ENCODE data around the gene CCNY.

CCNY gene

GRCh38 chr10:35497909-35498308 is 161.6 kb downstream of the CCNY start:
- no peak for TF ChIP-seq POLR2A (IDR thresholded peaks at IDR 0.05; ENCODE audit: low read depth, low read length)
- TF ChIP-seq POLR2AphosphoS5 (IDR thresholded peaks at IDR 0.05; ENCODE audit: low read depth, low read length): no peak
- no peak for TF ChIP-seq TAF1 (IDR thresholded peaks at IDR 0.05; ENCODE audit: low read depth, low read length)
- no peak for TF ChIP-seq POU2F2 (IDR thresholded peaks at IDR 0.05; ENCODE audit: low read depth, low read length)
- no peak for TF ChIP-seq SPI1 (IDR thresholded peaks at IDR 0.05; ENCODE audit: low read depth, low read length)
- TF ChIP-seq PAX5 (IDR thresholded peaks at IDR 0.05; ENCODE audit: insufficient read depth, low read length, severe bottlenecking): no peak
- FAIRE-seq (peak; percentile 48), DNase-seq (ENCODE audit: insufficient read length, low spot score) (no peak)

GRCh38 chr10:35498693-35499092 is 162.4 kb downstream of the CCNY start:
- peak; percentile 92 for TF ChIP-seq POU2F2 (IDR thresholded peaks at IDR 0.05; ENCODE audit: low read depth, low read length)
- TF ChIP-seq SPI1 (IDR thresholded peaks at IDR 0.05; ENCODE audit: low read depth, low read length): no peak
- FAIRE-seq (peak; percentile 86), DNase-seq (ENCODE audit: insufficient read length, low spot score) (no peak)

- FAIRE-seq (no peak), DNase-seq (ENCODE audit: insufficient read length, low spot score) (no peak)
- TF ChIP-seq TAF1 (IDR thresholded peaks at IDR 0.05; ENCODE audit: low read depth, low read length) (no peak), POLR2A (IDR thresholded peaks at IDR 0.05; ENCODE audit: low read depth, low read length) (no peak), SPI1 (IDR thresholded peaks at IDR 0.05; ENCODE audit: low read depth, low read length) (no peak), POLR2AphosphoS5 (IDR thresholded peaks at IDR 0.05; ENCODE audit: low read depth, low read length) (no peak), POU2F2 (IDR thresholded peaks at IDR 0.05; ENCODE audit: low read depth, low read length) (no peak), PAX5 (IDR thresholded peaks at IDR 0.05; ENCODE audit: insufficient read depth, low read length, severe bottlenecking) (no peak)
Measured at GRCh38 chr10:35501923-35502322, 165.6 kb downstream of the CCNY start.

GRCh38 chr10:35502692-35503091 is 166.4 kb downstream of the CCNY start:
- FAIRE-seq: no peak
- no peak for DNase-seq (ENCODE audit: insufficient read length, low spot score)
- TF ChIP-seq PAX5 (IDR thresholded peaks at IDR 0.05; ENCODE audit: insufficient read depth, low read length, severe bottlenecking) (no peak), POLR2A (IDR thresholded peaks at IDR 0.05; ENCODE audit: low read depth, low read length) (no peak), TAF1 (IDR thresholded peaks at IDR 0.05; ENCODE audit: low read depth, low read length) (no peak), POLR2AphosphoS5 (IDR thresholded peaks at IDR 0.05; ENCODE audit: low read depth, low read length) (no peak), POU2F2 (IDR thresholded peaks at IDR 0.05; ENCODE audit: low read depth, low read length) (no peak), SPI1 (IDR thresholded peaks at IDR 0.05; ENCODE audit: low read depth, low read length) (no peak)

DNA sequence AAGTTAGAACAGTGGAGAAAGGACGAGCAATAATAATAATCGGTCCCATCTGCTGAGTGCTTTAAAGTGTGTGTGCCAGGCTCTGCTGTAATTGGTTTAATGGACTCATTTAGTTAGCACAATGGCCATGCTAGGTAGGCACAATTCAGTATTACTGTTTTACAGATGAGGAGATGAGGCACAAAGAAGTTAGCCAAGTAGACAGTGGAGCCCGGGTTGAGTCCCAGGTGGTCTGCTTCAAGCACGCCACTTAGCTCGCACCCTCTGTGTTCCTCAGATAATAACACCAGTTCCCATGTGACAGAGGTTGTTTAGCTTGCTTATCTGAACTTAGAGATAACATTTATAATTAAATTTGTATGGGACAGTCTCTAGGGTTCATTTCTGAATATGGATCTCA is 167.3 kb downstream of the CCNY start:
- no peak for FAIRE-seq
- no peak for TF ChIP-seq SPI1 (IDR thresholded peaks at IDR 0.05; ENCODE audit: low read depth, low read length)
- no peak for TF ChIP-seq PAX5 (IDR thresholded peaks at IDR 0.05; ENCODE audit: insufficient read depth, low read length, severe bottlenecking)
- TF ChIP-seq POU2F2 (IDR thresholded peaks at IDR 0.05; ENCODE audit: low read depth, low read length): no peak
- TF ChIP-seq TAF1 (IDR thresholded peaks at IDR 0.05; ENCODE audit: low read depth, low read length): no peak
- no peak for TF ChIP-seq POLR2AphosphoS5 (IDR thresholded peaks at IDR 0.05; ENCODE audit: low read depth, low read length)
- TF ChIP-seq POLR2A (IDR thresholded peaks at IDR 0.05; ENCODE audit: low read depth, low read length): no peak
- DNase-seq (ENCODE audit: insufficient read length, low spot score): no peak

GRCh38 chr10:35504132-35504531 is 167.8 kb downstream of the CCNY start:
- DNase-seq (ENCODE audit: insufficient read length, low spot score) (no peak), FAIRE-seq (no peak)
- TF ChIP-seq POLR2A (IDR thresholded peaks at IDR 0.05; ENCODE audit: low read depth, low read length) (no peak), SPI1 (IDR thresholded peaks at IDR 0.05; ENCODE audit: low read depth, low read length) (no peak), TAF1 (IDR thresholded peaks at IDR 0.05; ENCODE audit: low read depth, low read length) (no peak), POU2F2 (IDR thresholded peaks at IDR 0.05; ENCODE audit: low read depth, low read length) (no peak), POLR2AphosphoS5 (IDR thresholded peaks at IDR 0.05; ENCODE audit: low read depth, low read length) (no peak), PAX5 (IDR thresholded peaks at IDR 0.05; ENCODE audit: insufficient read depth, low read length, severe bottlenecking) (no peak)

GRCh38 chr10:35505241-35505873 is 169.0 kb downstream of the CCNY start:
- FAIRE-seq (no peak), DNase-seq (ENCODE audit: insufficient read length, low spot score) (no peak)
- TF ChIP-seq SPI1 (IDR thresholded peaks at IDR 0.05; ENCODE audit: low read depth, low read length) (no peak), POLR2A (IDR thresholded peaks at IDR 0.05; ENCODE audit: low read depth, low read length) (no peak), PAX5 (IDR thresholded peaks at IDR 0.05; ENCODE audit: insufficient read depth, low read length, severe bottlenecking) (no peak), TAF1 (IDR thresholded peaks at IDR 0.05; ENCODE audit: low read depth, low read length) (no peak), POLR2AphosphoS5 (IDR thresholded peaks at IDR 0.05; ENCODE audit: low read depth, low read length) (no peak), POU2F2 (IDR thresholded peaks at IDR 0.05; ENCODE audit: low read depth, low read length) (no peak)

DNA sequence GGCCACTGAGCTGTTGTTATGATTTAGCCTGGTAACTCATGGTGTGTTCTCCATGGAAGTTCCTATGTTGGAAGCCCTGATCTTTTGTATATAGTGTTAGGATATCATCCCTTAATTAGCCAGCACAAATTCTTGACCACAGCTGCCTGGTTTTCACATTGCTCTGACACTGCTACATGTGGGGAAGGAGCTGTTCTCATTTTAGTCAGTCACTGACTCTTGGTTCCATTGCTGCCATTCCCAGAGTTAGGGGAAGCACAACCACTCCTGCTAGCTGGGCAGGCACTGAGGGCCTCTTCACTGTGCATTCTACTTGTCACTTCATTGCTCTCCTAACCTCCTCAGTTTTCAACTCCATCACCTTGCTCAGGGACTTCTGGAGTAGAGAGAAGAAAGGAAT is 170.4 kb downstream of the CCNY start:
- FAIRE-seq (no peak), DNase-seq (ENCODE audit: insufficient read length, low spot score) (no peak)
- TF ChIP-seq TAF1 (IDR thresholded peaks at IDR 0.05; ENCODE audit: low read depth, low read length) (no peak), POLR2A (IDR thresholded peaks at IDR 0.05; ENCODE audit: low read depth, low read length) (no peak), SPI1 (IDR thresholded peaks at IDR 0.05; ENCODE audit: low read depth, low read length) (no peak), POU2F2 (IDR thresholded peaks at IDR 0.05; ENCODE audit: low read depth, low read length) (no peak), PAX5 (IDR thresholded peaks at IDR 0.05; ENCODE audit: insufficient read depth, low read length, severe bottlenecking) (no peak), POLR2AphosphoS5 (IDR thresholded peaks at IDR 0.05; ENCODE audit: low read depth, low read length) (no peak)

DNA sequence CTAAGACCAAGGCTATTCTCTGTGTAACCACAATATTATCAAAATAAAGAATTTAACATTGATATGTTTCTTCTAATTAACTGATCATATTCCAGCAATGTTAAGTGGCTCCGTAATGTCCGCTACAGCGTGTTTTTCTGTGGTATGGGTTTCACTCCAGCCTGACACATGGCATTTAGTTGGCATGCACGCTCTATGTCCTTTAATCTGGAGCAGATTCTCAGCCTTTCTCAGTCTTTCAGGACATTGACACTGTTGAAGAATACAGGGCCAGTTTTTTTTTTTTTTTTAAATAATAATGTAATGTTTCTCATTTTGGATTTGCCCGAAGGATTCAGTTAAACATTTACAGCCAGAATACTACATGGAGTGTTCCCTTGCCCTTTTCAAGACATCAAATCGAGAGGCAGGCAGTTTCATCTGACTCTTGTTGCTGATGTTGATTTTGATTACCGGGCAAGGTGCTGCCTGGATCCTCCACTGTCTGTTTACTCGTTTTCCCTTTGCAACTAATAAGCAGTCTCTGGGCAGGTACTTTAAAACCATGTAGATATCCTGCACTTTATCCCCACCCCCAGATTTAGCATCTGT is 171.3 kb downstream of the CCNY start:
- TF ChIP-seq POLR2AphosphoS5 (IDR thresholded peaks at IDR 0.05; ENCODE audit: low read depth, low read length) (no peak), SPI1 (IDR thresholded peaks at IDR 0.05; ENCODE audit: low read depth, low read length) (no peak), TAF1 (IDR thresholded peaks at IDR 0.05; ENCODE audit: low read depth, low read length) (no peak), POU2F2 (IDR thresholded peaks at IDR 0.05; ENCODE audit: low read depth, low read length) (no peak), PAX5 (IDR thresholded peaks at IDR 0.05; ENCODE audit: insufficient read depth, low read length, severe bottlenecking) (no peak), POLR2A (IDR thresholded peaks at IDR 0.05; ENCODE audit: low read depth, low read length) (no peak)
- FAIRE-seq (no peak), DNase-seq (ENCODE audit: insufficient read length, low spot score) (no peak)

All from GM12891 (cell line).